Suprapubic skin (tissue), 4 donors: ENCODE measurements around the gene AUTS2.

Source experiments
- CTCF ChIP-seq, 2 donors: fragments of 200-600 bp in 1 of 2; fragments of 450-650 bp in 1 of 2; sonication (generic) in 1 of 2; IDR thresholded peaks; one replicate each; pipeline ENCODE4 v1.5.1; 2016 to 2019; ENCODE audit warnings: antibody characterized with exemption in 2 of 2, mild to moderate bottlenecking in 1 of 2, moderate library complexity in 1 of 2
- POLR2A ChIP-seq, 2 donors: fragments of 450-650 bp; IDR thresholded peaks; one replicate each; pipeline ENCODE4 v1.6.1; 2017; ENCODE audit warnings: antibody characterized with exemption in 2 of 2, mild to moderate bottlenecking in 2 of 2, moderate library complexity in 2 of 2
- POLR2AphosphoS5 ChIP-seq, 3 donors: sonication (generic); formaldehyde crosslinking; IDR thresholded peaks; one replicate each; pipeline ENCODE4 v1.6.1; 2017; ENCODE audit warnings: antibody characterized with exemption in 3 of 3

- TF ChIP-seq CTCF (IDR thresholded peaks at IDR 0.05) (no peak), POLR2AphosphoS5 (IDR thresholded peaks at IDR 0.05) (no peak), POLR2A (IDR thresholded peaks at IDR 0.05) (no peak)
These were observed 13.1 kb upstream of the AUTS2 start for GRCh38 chr7:69585169-69585568.
